Activated CD8-positive, alpha-beta T cell treated with anti-CD3 and anti-CD28 coated beads, Interleukin-2, amount 10 ng/mL, durations not matched to agents 7 days and 5 days (primary cell): ENCODE data around the gene EHHADH. TPM values are rescaled to one million over a fixed set of nuclear protein-coding genes. Genes with fewer than 3 reads are reported as not detected.
"Not testable (repeated sequence)": the region's sequence is repeated elsewhere in the genome, so short reads cannot be mapped to it uniquely, and the experiment has no call there.

Experiments
- ATAC-seq: fragments of 150-1000 bp; cut with Tn5 transposase; one replicate; pipeline ENCODE4 v1.10.0; 2021; ENCODE audit warnings: moderate library complexity
- CTCF ChIA-PET: fragments of 350-600 bp; sonication (Branson Sonifier 250); formaldehyde crosslinking; loops from one replicate; lab custom pipeline; 2021; ENCODE audit warnings: antibody characterized with exemption; lab: Charles Lee
- POLR2A ChIA-PET: fragments of 350-600 bp; sonication (Branson Sonifier 250); formaldehyde crosslinking; loops from one replicate; lab custom pipeline; 2021; ENCODE audit warnings: antibody characterized with exemption; lab: Charles Lee
- DNase-seq: peaks from one replicate; pipeline ENCODE4 v3.0.0-alpha.2; 2020
- H3K27ac Mint-ChIP-seq: one replicate; pipeline ENCODE4 v1.8.0; 2021; ENCODE audit warnings: mild to moderate bottlenecking, mixed read lengths
- H3K27me3 Mint-ChIP-seq: one replicate; pipeline ENCODE4 v1.8.0; 2021; ENCODE audit warnings: low read depth, mixed read lengths
- H3K36me3 Mint-ChIP-seq: one replicate; pipeline ENCODE4 v1.8.0; 2021; ENCODE audit warnings: low read depth, mixed read lengths
- H3K4me1 Mint-ChIP-seq: one replicate; pipeline ENCODE4 v1.8.0; 2021; ENCODE audit warnings: low read depth, mixed read lengths
- H3K4me3 Mint-ChIP-seq: one replicate; pipeline ENCODE4 v1.8.0; 2021; ENCODE audit warnings: mild to moderate bottlenecking, mixed read lengths
- H3K9me3 Mint-ChIP-seq: one replicate; pipeline ENCODE4 v1.8.0; 2022; ENCODE audit warnings: mixed read lengths; ENCODE audit not compliant: insufficient read depth
- total RNA-seq, 2 experiments: library from RNA; stranded (reverse); gene quantifications; one replicate each; pipeline ENCODE4 v1.2.3, GENCODE V29; 2021

The EHHADH gene
- total RNA-seq, 2 experiments from 2014 or later: 4.8 to 4.9 TPM

GRCh38 chr3:185242642-185243041 lies 11.2 kb downstream of the EHHADH start:
- Mint-ChIP-seq H3K4me1 (no peaks in the 10 kb centered on the region), H3K27ac (no peak overlapping the region), H3K4me3 (no peak overlapping the region), H3K36me3 (peaks cover 3% of the 10 kb centered on the region), H3K27me3 (peaks cover 5% of the 10 kb centered on the region), H3K9me3 (no peaks in the 10 kb centered on the region)
- ATAC-seq: no peak
- POLR2A ChIA-PET: no interaction called here
- no peak for DNase-seq
- CTCF ChIA-PET: no interaction called here

- H3K27me3 Mint-ChIP-seq: peaks cover 5% of the 10 kb centered on the region
- H3K36me3 Mint-ChIP-seq: peaks cover 4% of the 10 kb centered on the region
- ChIA-PET CTCF (no interaction called here), POLR2A (no interaction called here)
- no peak overlapping the region for H3K27ac Mint-ChIP-seq
- H3K4me1 Mint-ChIP-seq: no peaks in the 10 kb centered on the region
- peaks cover 13% of the 10 kb centered on the region for H3K9me3 Mint-ChIP-seq
- ATAC-seq (no peak), DNase-seq (no peak)
- no peak overlapping the region for H3K4me3 Mint-ChIP-seq
Measured at GRCh38 chr3:185236969-185237368, 16.9 kb downstream of the EHHADH start.

GRCh38 chr3:185233328-185233727 lies 20.5 kb downstream of the EHHADH start:
- ChIA-PET CTCF (no interaction called here), POLR2A (no interaction called here)
- no peaks in the 10 kb centered on the region for H3K4me1 Mint-ChIP-seq
- ATAC-seq (no peak), DNase-seq (no peak)
- H3K4me3 Mint-ChIP-seq: no peak overlapping the region
- no peak overlapping the region for H3K27ac Mint-ChIP-seq
- no peaks in the 10 kb centered on the region for H3K27me3 Mint-ChIP-seq
- H3K36me3 Mint-ChIP-seq: peaks cover 4% of the 10 kb centered on the region
- peaks cover 13% of the 10 kb centered on the region for H3K9me3 Mint-ChIP-seq

- ATAC-seq, H3K4me1 Mint-ChIP-seq, H3K27me3 Mint-ChIP-seq, H3K27ac Mint-ChIP-seq, H3K4me3 Mint-ChIP-seq, POLR2A ChIA-PET, H3K9me3 Mint-ChIP-seq, H3K36me3 Mint-ChIP-seq, DNase-seq: not testable (repeated sequence)
- CTCF ChIA-PET: interaction anchor here (1.4 kb wide), 1 partner anchor 11 kb away, joined by 3 read pairs; no protein-coding TSS in a partner anchor
Measured at GRCh38 chr3:185226526-185226925, 27.3 kb downstream of the EHHADH start.

- ChIA-PET POLR2A (no interaction called here), CTCF (interaction anchor here (1.4 kb wide), 1 partner anchor 10 kb away, joined by 3 read pairs; no protein-coding TSS in a partner anchor)
- no peaks in the 10 kb centered on the region for H3K4me1 Mint-ChIP-seq
- no peak overlapping the region for H3K27ac Mint-ChIP-seq
- DNase-seq (no peak), ATAC-seq (no peak)
- H3K9me3 Mint-ChIP-seq: no peaks in the 10 kb centered on the region
- no peaks in the 10 kb centered on the region for H3K27me3 Mint-ChIP-seq
- no peak overlapping the region for H3K4me3 Mint-ChIP-seq
- no peaks in the 10 kb centered on the region for H3K36me3 Mint-ChIP-seq
Measured at GRCh38 chr3:185225523-185225922, 28.3 kb downstream of the EHHADH start.

- DNase-seq (no peak), ATAC-seq (no peak)
- Mint-ChIP-seq H3K36me3 (no peaks in the 10 kb centered on the region), H3K27ac (no peak overlapping the region), H3K4me3 (no peak overlapping the region), H3K9me3 (no peaks in the 10 kb centered on the region), H3K27me3 (no peaks in the 10 kb centered on the region), H3K4me1 (no peaks in the 10 kb centered on the region)
- ChIA-PET POLR2A (no interaction called here), CTCF (interaction anchor here (1.4 kb wide), 1 partner anchor 10 kb away, joined by 3 read pairs; no protein-coding TSS in a partner anchor)
Measured at GRCh38 chr3:185225080-185225479, 28.8 kb downstream of the EHHADH start.

GRCh38 chr3:185221203-185221602 lies 32.6 kb downstream of the EHHADH start:
- H3K4me1 Mint-ChIP-seq: no peaks in the 10 kb centered on the region
- H3K27me3 Mint-ChIP-seq: no peaks in the 10 kb centered on the region
- H3K27ac Mint-ChIP-seq: no peak overlapping the region
- no peak for DNase-seq
- no peaks in the 10 kb centered on the region for H3K9me3 Mint-ChIP-seq
- ATAC-seq: no peak
- H3K4me3 Mint-ChIP-seq: no peak overlapping the region
- CTCF ChIA-PET: no interaction called here
- POLR2A ChIA-PET: no interaction called here
- no peaks in the 10 kb centered on the region for H3K36me3 Mint-ChIP-seq

- ChIA-PET CTCF (no interaction called here), POLR2A (no interaction called here)
- ATAC-seq (no peak), DNase-seq (no peak)
- H3K4me1 Mint-ChIP-seq: no peaks in the 10 kb centered on the region
- no peaks in the 10 kb centered on the region for H3K36me3 Mint-ChIP-seq
- no peaks in the 10 kb centered on the region for H3K9me3 Mint-ChIP-seq
- H3K27ac Mint-ChIP-seq: no peak overlapping the region
- H3K4me3 Mint-ChIP-seq: no peak overlapping the region
- H3K27me3 Mint-ChIP-seq: no peaks in the 10 kb centered on the region
Measured at GRCh38 chr3:185216607-185216958, 37.3 kb downstream of the EHHADH start.

GRCh38 chr3:185215873-185216606 lies 37.8 kb downstream of the EHHADH start:
- H3K4me1 Mint-ChIP-seq: no peaks in the 10 kb centered on the region
- H3K4me3 Mint-ChIP-seq: no peak overlapping the region
- no peaks in the 10 kb centered on the region for H3K36me3 Mint-ChIP-seq
- ATAC-seq (no peak), DNase-seq (no peak)
- CTCF ChIA-PET: interaction anchor here (1.2 to 1.4 kb wide), 2 partner anchors 10 to 64 kb away, joined by 3 read pairs; no protein-coding TSS in a partner anchor
- POLR2A ChIA-PET: no interaction called here
- no peaks in the 10 kb centered on the region for H3K27me3 Mint-ChIP-seq
- no peaks in the 10 kb centered on the region for H3K9me3 Mint-ChIP-seq
- no peak overlapping the region for H3K27ac Mint-ChIP-seq

GRCh38 chr3:185212559-185212958 lies 41.3 kb downstream of the EHHADH start:
- DNase-seq (no peak), ATAC-seq (no peak)
- Mint-ChIP-seq H3K27me3 (no peaks in the 10 kb centered on the region), H3K4me3 (no peak overlapping the region), H3K27ac (no peak overlapping the region), H3K9me3 (no peaks in the 10 kb centered on the region), H3K36me3 (no peaks in the 10 kb centered on the region), H3K4me1 (peaks cover 2% of the 10 kb centered on the region)
- CTCF ChIA-PET: no interaction called here
- POLR2A ChIA-PET: no interaction called here

GRCh38 chr3:185212086-185212485 lies 41.8 kb downstream of the EHHADH start:
- peaks cover 2% of the 10 kb centered on the region for H3K4me1 Mint-ChIP-seq
- no peaks in the 10 kb centered on the region for H3K9me3 Mint-ChIP-seq
- ATAC-seq (no peak), DNase-seq (no peak)
- H3K4me3 Mint-ChIP-seq: no peak overlapping the region
- no peaks in the 10 kb centered on the region for H3K36me3 Mint-ChIP-seq
- ChIA-PET CTCF (no interaction called here), POLR2A (no interaction called here)
- no peaks in the 10 kb centered on the region for H3K27me3 Mint-ChIP-seq
- H3K27ac Mint-ChIP-seq: no peak overlapping the region

GRCh38 chr3:185210621-185211142 lies 43.2 kb downstream of the EHHADH start:
- no peak for DNase-seq
- Mint-ChIP-seq H3K27ac (no peak overlapping the region), H3K27me3 (no peaks in the 10 kb centered on the region), H3K9me3 (no peaks in the 10 kb centered on the region), H3K36me3 (no peaks in the 10 kb centered on the region), H3K4me1 (peaks cover 2% of the 10 kb centered on the region), H3K4me3 (no peak overlapping the region)
- ChIA-PET CTCF (no interaction called here), POLR2A (no interaction called here)
- no peak for ATAC-seq
